BJ (cell line): ENCODE measurements around the gene PSPH. TPM values are rescaled to one million over a fixed set of nuclear protein-coding genes. Genes with fewer than 3 reads are reported as not detected.

Source experiments
- CTCF ChIA-PET: fragments of 350-600 bp; formaldehyde crosslinking; extraction: SDS; loops from one replicate; lab custom pipeline; 2021; ENCODE audit warnings: antibody characterized with exemption, inconsistent platforms; lab: Yijun Ruan, JAX
- POLR2A ChIA-PET: fragments of 300-600 bp; sonication (Branson Sonifier 250); formaldehyde crosslinking; extraction: SDS; loops from one replicate; lab custom pipeline; 2021; ENCODE audit warnings: antibody characterized with exemption; lab: Charles Lee
- DNase-seq: peaks from one replicate; pipeline ENCODE4 v3.0.0-alpha.2; 2011; ENCODE audit warnings: low read depth
- H3K27me3 ChIP-seq: 2 replicates; pipeline ENCODE4 v1.6.0; 2011; ENCODE audit warnings: low read length; ENCODE audit not compliant: control insufficient read depth, insufficient read depth
- H3K36me3 ChIP-seq: 2 replicates; pipeline ENCODE4 v1.5.1; 2011; ENCODE audit warnings: low read length; ENCODE audit not compliant: control insufficient read depth, insufficient read depth
- H3K4me3 ChIP-seq: 2 replicates; pipeline ENCODE4 v1.5.1; 2011; ENCODE audit warnings: low read depth, mild to moderate bottlenecking, control low read depth, low read length
- polyA plus RNA-seq: library from polyadenylated mRNA; depleted of rRNA; stranded (reverse); fragments of >200 nt; gene quantifications from 2 replicates; pipeline ENCODE4 v1.2.3, GENCODE V29; 2011
- TF ChIP-seq, protein P1 (sequence below): IDR thresholded peaks from 2 replicates; pipeline ENCODE4 v1.5.1; 2011; ENCODE audit warnings: low read depth, mild to moderate bottlenecking, control low read depth, inconsistent platforms, low read length, moderate library complexity; ENCODE audit not compliant: insufficient read depth

The PSPH gene
- polyA plus RNA-seq, 1 experiment: 76.2 TPM

DNA sequence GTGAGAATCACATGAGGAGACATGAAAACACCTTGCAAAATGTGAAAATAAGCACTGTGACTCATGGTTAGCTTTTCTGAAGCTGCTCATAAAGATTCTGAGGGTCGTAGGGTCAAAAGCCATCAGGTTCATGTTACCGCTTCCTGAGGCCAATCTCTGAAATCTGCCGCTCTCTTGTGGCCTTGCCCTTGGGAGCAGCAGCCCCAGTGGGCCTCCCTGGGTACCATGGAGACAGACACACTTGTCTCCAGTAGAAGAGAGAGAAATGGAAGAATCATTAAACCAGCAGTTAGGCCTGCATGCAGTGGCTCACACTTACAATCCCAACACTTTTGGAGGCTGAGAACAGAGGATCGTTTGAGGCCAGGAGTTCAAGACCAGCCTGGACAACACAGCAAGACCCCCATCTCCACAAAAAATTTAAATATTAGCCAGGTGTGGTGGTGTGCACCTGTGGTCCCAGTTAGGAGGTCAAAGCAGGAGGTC lies 44.0 kb downstream of the PSPH start:
- no peaks in the 10 kb centered on the region for H3K27me3 ChIP-seq
- ChIA-PET POLR2A (no interaction called here), CTCF (interaction anchor here (0.6 to 5.2 kb wide), 8 partner anchors 12 to 366 kb away, joined by 3 to 64 read pairs (median 4); partner anchors contain the start of genes CCT6A and PSPH)
- TF ChIP-seq, protein P1, sequence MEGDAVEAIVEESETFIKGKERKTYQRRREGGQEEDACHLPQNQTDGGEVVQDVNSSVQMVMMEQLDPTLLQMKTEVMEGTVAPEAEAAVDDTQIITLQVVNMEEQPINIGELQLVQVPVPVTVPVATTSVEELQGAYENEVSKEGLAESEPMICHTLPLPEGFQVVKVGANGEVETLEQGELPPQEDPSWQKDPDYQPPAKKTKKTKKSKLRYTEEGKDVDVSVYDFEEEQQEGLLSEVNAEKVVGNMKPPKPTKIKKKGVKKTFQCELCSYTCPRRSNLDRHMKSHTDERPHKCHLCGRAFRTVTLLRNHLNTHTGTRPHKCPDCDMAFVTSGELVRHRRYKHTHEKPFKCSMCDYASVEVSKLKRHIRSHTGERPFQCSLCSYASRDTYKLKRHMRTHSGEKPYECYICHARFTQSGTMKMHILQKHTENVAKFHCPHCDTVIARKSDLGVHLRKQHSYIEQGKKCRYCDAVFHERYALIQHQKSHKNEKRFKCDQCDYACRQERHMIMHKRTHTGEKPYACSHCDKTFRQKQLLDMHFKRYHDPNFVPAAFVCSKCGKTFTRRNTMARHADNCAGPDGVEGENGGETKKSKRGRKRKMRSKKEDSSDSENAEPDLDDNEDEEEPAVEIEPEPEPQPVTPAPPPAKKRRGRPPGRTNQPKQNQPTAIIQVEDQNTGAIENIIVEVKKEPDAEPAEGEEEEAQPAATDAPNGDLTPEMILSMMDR: no peak
- no peak for DNase-seq
- no peaks in the 10 kb centered on the region for H3K36me3 ChIP-seq
- H3K4me3 ChIP-seq: no peak overlapping the region

DNA sequence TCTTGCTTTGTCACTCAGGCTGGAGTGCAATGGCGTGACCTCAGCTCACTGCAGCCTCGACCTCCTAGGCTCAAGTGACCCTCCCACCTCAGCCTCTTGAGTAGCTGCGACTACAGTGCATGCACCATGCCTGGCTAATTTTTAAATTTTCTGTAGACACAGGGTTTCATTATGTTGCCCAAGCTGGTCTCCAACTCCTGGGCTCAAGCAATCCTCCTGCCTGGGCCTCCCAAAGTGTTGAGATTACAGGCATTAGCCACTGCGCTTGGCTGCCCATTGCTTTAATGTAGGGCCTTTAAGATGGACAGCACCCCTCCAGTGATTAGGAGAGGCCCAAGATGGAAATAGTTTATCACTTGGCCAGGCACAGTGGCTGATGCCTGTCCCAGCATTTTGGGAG lies 47.5 kb downstream of the PSPH start:
- POLR2A ChIA-PET: no interaction called here
- TF ChIP-seq, protein P1: no peak

DNA sequence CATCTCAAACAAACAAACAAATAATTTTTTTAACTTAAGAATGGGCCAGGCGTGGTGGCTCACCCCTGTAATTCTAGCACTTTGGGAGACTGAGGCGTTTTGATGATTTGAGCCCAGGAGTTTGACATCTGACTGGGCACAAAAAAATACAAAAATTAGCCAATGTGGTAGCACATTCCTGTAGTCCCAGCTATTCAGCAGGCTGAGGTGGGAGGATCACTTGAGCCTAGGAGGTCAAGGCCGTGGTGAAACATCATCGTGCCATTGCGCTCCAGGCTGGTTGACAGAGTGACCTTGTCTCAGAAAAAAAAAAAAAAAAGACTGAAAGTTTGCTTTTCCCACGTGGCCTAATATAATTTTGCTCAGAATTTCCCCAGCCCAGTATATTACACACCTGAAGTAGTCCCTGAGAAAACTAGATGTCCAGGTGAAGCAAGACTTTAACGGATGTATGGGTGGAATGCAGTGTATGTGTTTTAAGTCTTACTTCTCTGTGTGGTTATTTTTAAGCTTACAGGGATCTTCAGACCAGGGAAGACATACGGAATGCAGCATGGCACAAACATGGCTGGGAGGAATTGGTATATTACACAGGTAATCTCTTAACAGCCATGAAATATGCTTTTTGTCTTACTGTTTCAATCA lies 54.3 kb downstream of the PSPH start:
- Histone ChIP-seq H3K27me3 (no peaks in the 10 kb centered on the region), H3K36me3 (peaks cover 11% of the 10 kb centered on the region), H3K4me3 (no peak overlapping the region)
- ChIA-PET CTCF (interaction anchor here (1.5 kb wide), 1 partner anchor 10 kb away, joined by 3 read pairs; no protein-coding TSS in a partner anchor), POLR2A (no interaction called here)
- no peak for DNase-seq
- TF ChIP-seq, protein P1: no peak

More for the DNA sequence above, 47.5 kb downstream of the PSPH start:
- CTCF ChIA-PET: interaction anchor here (0.7 to 5.2 kb wide), 12 partner anchors 10 to 89 kb away, joined by 3 to 64 read pairs (median 4); partner anchors contain the start of gene PHKG1
- H3K27me3 ChIP-seq: no peaks in the 10 kb centered on the region
- H3K36me3 ChIP-seq: peaks cover under 1% of the 10 kb centered on the region; the same call in 1 of the 2 replicates
- no peak for DNase-seq
- H3K4me3 ChIP-seq: no peak overlapping the region

DNA sequence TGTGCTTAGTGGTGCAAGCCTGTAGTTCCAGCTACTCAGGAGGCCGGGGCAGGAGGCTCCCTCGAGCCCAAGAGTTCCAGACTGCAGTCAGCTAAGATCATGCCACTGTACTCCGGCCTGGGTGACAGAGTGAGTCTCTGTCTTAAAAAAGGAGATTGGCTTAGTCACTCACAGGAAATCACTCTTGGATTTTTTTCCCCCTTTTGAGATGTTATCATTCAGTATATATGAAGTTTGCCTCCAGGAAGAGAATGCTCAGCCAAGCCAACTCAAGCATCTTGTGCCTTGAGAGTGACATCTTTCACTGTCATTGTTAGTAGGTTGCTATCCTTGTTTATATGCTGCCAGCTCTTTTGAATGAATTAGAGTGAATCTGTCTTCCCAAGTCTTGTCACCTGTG lies 58.9 kb downstream of the PSPH start:
- ChIA-PET POLR2A (interaction anchor here (0.6 kb wide), 1 partner anchor 85 kb away, joined by 3 read pairs; no protein-coding TSS in a partner anchor), CTCF (interaction anchor here (0.7 kb wide), 1 partner anchor 13 kb away, joined by 3 read pairs; no protein-coding TSS in a partner anchor)
- H3K36me3 ChIP-seq: peaks cover 6% of the 10 kb centered on the region
- TF ChIP-seq, protein P1: no peak
- no peak overlapping the region for H3K4me3 ChIP-seq
- DNase-seq: no peak
- no peaks in the 10 kb centered on the region for H3K27me3 ChIP-seq

DNA sequence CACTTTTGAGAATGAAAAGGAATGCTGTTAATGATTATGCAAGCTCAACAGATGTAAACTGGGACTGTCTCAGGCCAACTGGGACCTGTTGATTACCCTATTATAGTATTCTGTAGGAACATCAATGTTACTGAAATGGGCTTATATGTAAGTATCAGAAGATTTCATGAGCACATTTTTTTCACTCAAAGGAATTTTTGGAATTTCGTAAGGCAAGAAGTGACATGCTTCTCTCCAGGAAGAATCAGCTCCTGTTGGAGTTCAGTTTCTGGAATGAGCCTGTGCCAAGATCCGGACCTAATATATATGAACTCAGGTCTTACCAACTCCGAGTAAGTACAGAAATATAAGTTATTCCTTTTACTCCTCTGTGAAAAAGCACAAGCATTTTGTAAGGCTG lies 67.7 kb downstream of the PSPH start:
- Histone ChIP-seq H3K36me3 (peaks cover 9% of the 10 kb centered on the region), H3K4me3 (no peak overlapping the region), H3K27me3 (no peaks in the 10 kb centered on the region)
- TF ChIP-seq, protein P1: no peak
- DNase-seq: no peak
- ChIA-PET CTCF (interaction anchor here (0.7 to 1.5 kb wide), 4 partner anchors 10 to 67 kb away, joined by 3 to 7 read pairs (median 4); no protein-coding TSS in a partner anchor), POLR2A (interaction anchor here (0.5 kb wide), 1 partner anchor 342 kb away, joined by 8 read pairs; no protein-coding TSS in a partner anchor)
